HL-60 (cell line): ENCODE measurements around the gene TDRD9.

Source experiments
- DNase-seq, 2 experiments: peaks; one replicate each; pipeline ENCODE4 v3.0.0-alpha.2; 2010 to 2020; ENCODE audit warnings: low read depth in 1 of 2, low spot score in 1 of 2
- H3K27ac ChIP-seq: fragments of 250-450 bp; sonication (Bioruptor Pico); replicated peaks from 2 replicates; pipeline ENCODE4 v1.5.1; 2020; ENCODE audit warnings: mild to moderate bottlenecking, moderate library complexity
- H3K27me3 ChIP-seq: fragments of 250-450 bp; sonication (Bioruptor Pico); 2 replicates; pipeline ENCODE4 v1.5.1; 2021; ENCODE audit warnings: mild to moderate bottlenecking, moderate library complexity; ENCODE audit not compliant: insufficient read depth, poor library complexity, severe bottlenecking
- H3K4me3 ChIP-seq: replicated peaks from 2 replicates; pipeline ENCODE4 v1.5.1; 2011; ENCODE audit warnings: mild to moderate bottlenecking, control low read depth, low read length; ENCODE audit not compliant: insufficient read depth
- CTCF ChIP-seq: IDR thresholded peaks from one replicate; pipeline ENCODE4 v1.5.1; 2011; ENCODE audit warnings: low read length, control low read depth, inconsistent platforms; ENCODE audit not compliant: insufficient read depth
- GABPA ChIP-seq: IDR thresholded peaks from 2 replicates; pipeline ENCODE4 v1.6.1; 2012; ENCODE audit warnings: low read depth
- POLR2AphosphoS5 ChIP-seq: IDR thresholded peaks from 2 replicates; pipeline ENCODE4 v1.6.1; 2012; ENCODE audit warnings: low read depth
- REST ChIP-seq: IDR thresholded peaks from 2 replicates; pipeline ENCODE4 v1.6.1; 2012; ENCODE audit warnings: low read depth; ENCODE audit not compliant: insufficient replicate concordance
- SPI1 ChIP-seq: IDR thresholded peaks from 2 replicates; pipeline ENCODE4 v1.6.1; 2012; ENCODE audit warnings: low read depth, mild to moderate bottlenecking, borderline replicate concordance

Gene TDRD9

GRCh38 chr14:104082807-104083206, 154.6 kb downstream of the TDRD9 start:
- Histone ChIP-seq H3K27me3 (no peaks in the 10 kb centered on the region), H3K27ac (no peak overlapping the region), H3K4me3 (no peak overlapping the region)
- no peak for DNase-seq
- TF ChIP-seq REST (no peak), GABPA (no peak), POLR2AphosphoS5 (no peak)

- H3K27me3 ChIP-seq: no peaks in the 10 kb centered on the region
- no peak for DNase-seq
- no peak overlapping the region for H3K4me3 ChIP-seq
- no peak for TF ChIP-seq SPI1
- no peak for TF ChIP-seq GABPA
- no peak for TF ChIP-seq POLR2AphosphoS5
- no peak for TF ChIP-seq CTCF
- no peak for TF ChIP-seq REST
- no peak overlapping the region for H3K27ac ChIP-seq
Observed at GRCh38 chr14:104084251-104085002, 156.2 kb downstream of the TDRD9 start.

GRCh38 chr14:104085032-104085888, 157.0 kb downstream of the TDRD9 start, which contains the start of gene ASPG:
Gene ASPG (plus strand): TSS chr14:104085700. CDS start chr14:104085771, 71 bp downstream.
- Histone ChIP-seq H3K27me3 (no peaks in the 10 kb centered on the region), H3K27ac (no peak within 1 kb of the TSS), H3K4me3 (no peak within 1 kb of the TSS)
- TF ChIP-seq SPI1: no peak
- TF ChIP-seq REST: no peak
- no peak for TF ChIP-seq POLR2AphosphoS5
- no peak for TF ChIP-seq CTCF
- TF ChIP-seq GABPA: no peak
- DNase-seq: no peak
